Breast epithelium (tissue), 3 donors: Measurements from ENCODE around the gene TUSC2.

ENCODE experiments used
- POLR2AphosphoS5 ChIP-seq, 3 donors: sonication (generic); formaldehyde crosslinking; IDR thresholded peaks; one replicate each; pipeline ENCODE4 v1.6.1; 2017; ENCODE audit warnings: antibody characterized with exemption in 3 of 3
- TF ChIP-seq, protein P1 (sequence below), 3 donors: fragments of 450-650 bp; IDR thresholded peaks; one replicate each; pipeline ENCODE4 v1.5.1; 2016 to 2017; ENCODE audit warnings: antibody characterized with exemption in 3 of 3, mild to moderate bottlenecking in 3 of 3, moderate library complexity in 3 of 3

- TF ChIP-seq, protein P1, sequence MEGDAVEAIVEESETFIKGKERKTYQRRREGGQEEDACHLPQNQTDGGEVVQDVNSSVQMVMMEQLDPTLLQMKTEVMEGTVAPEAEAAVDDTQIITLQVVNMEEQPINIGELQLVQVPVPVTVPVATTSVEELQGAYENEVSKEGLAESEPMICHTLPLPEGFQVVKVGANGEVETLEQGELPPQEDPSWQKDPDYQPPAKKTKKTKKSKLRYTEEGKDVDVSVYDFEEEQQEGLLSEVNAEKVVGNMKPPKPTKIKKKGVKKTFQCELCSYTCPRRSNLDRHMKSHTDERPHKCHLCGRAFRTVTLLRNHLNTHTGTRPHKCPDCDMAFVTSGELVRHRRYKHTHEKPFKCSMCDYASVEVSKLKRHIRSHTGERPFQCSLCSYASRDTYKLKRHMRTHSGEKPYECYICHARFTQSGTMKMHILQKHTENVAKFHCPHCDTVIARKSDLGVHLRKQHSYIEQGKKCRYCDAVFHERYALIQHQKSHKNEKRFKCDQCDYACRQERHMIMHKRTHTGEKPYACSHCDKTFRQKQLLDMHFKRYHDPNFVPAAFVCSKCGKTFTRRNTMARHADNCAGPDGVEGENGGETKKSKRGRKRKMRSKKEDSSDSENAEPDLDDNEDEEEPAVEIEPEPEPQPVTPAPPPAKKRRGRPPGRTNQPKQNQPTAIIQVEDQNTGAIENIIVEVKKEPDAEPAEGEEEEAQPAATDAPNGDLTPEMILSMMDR (IDR thresholded peaks at IDR 0.05) = no peak
- TF ChIP-seq POLR2AphosphoS5 (IDR thresholded peaks at IDR 0.05) = no peak
Measured at GRCh38 chr3:50331364-50331907, 3.4 kb upstream of the TUSC2 start.
